Epithelial cell of proximal tubule (primary cell): ENCODE measurements around the gene OR10A2. TPM values are rescaled to one million over a fixed set of nuclear protein-coding genes. Genes with fewer than 3 reads are reported as not detected.
"Not testable (repeated sequence)": the region's sequence is repeated elsewhere in the genome, so short reads cannot be mapped to it uniquely, and the experiment has no call there.

ENCODE experiments used
- DNase-seq: peaks from one replicate; pipeline ENCODE4 v3.0.0-alpha.2; 2011; ENCODE audit warnings: low read depth
- H3K4me3 ChIP-seq: 2 replicates; pipeline ENCODE4 v1.5.1; 2011; ENCODE audit warnings: low read depth, mild to moderate bottlenecking, low read length
- total RNA-seq: library from RNA; depleted of rRNA; stranded (reverse); fragments of >200 nt; gene quantifications from 2 replicates; pipeline ENCODE4 v1.2.3, GENCODE V29; 2015
- TF ChIP-seq, protein P1 (sequence below): conservative IDR thresholded peaks from 2 replicates; pipeline ENCODE4 v1.5.1; 2012; ENCODE audit warnings: low read depth, mild to moderate bottlenecking, low read length

Gene OR10A2
- total RNA-seq, 1 donor from 2014 or later, result not detected

DNA sequence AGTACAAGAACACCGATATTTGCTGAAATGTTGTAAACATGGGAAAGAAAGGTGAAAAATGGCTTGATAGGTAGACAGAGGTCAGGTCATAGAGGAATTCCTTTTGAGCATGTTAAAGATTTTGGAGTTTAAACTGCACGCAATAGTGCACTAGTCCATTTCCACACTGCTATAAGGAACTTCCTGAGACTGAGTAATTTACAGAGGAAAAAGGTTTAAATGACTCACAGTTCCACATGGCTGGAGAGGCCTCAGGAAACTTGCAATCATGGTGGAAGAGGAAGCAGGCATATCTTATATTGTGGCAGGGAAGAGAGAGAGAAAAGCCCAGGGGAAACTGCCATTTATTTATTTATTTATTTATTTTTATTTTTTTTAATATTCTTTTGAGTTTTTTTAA, 12.3 kb upstream of the OR10A2 start:
- DNase-seq, result no peak
- TF ChIP-seq, protein P1, sequence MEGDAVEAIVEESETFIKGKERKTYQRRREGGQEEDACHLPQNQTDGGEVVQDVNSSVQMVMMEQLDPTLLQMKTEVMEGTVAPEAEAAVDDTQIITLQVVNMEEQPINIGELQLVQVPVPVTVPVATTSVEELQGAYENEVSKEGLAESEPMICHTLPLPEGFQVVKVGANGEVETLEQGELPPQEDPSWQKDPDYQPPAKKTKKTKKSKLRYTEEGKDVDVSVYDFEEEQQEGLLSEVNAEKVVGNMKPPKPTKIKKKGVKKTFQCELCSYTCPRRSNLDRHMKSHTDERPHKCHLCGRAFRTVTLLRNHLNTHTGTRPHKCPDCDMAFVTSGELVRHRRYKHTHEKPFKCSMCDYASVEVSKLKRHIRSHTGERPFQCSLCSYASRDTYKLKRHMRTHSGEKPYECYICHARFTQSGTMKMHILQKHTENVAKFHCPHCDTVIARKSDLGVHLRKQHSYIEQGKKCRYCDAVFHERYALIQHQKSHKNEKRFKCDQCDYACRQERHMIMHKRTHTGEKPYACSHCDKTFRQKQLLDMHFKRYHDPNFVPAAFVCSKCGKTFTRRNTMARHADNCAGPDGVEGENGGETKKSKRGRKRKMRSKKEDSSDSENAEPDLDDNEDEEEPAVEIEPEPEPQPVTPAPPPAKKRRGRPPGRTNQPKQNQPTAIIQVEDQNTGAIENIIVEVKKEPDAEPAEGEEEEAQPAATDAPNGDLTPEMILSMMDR, result no peak
- no peak overlapping the region for H3K4me3 ChIP-seq

DNA sequence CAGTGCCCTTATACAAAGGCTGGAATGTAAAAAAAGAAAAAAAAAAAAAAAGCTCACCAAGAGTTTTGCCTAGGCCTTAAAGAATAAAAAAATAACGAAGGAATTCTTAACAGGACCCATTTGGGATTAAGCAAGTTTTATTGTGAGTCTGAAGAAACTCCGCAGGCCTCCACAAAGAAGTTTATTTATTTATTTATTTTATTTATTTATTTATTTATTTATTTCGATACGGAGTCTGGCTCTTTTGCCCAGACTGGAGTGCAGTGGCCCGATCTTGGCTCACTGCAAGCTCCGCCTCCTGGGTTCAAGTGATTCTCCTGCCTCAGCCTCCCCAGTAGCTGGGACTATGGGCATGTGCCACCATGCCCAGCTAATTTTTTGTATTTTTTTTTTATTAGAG, 8.1 kb upstream of the OR10A2 start:
- H3K4me3 ChIP-seq, DNase-seq: not testable (repeated sequence)

GRCh38 chr11:6855971-6856541, 6.8 kb upstream of the OR10A2 start:
- TF ChIP-seq, protein P1, result no peak
- no peak overlapping the region for H3K4me3 ChIP-seq
- DNase-seq, result peak; percentile 26

- H3K4me3 ChIP-seq, result no peak overlapping the region
- DNase-seq, result no peak
- TF ChIP-seq, protein P1, result no peak
Measured at GRCh38 chr11:6856871-6857270, 6.0 kb upstream of the OR10A2 start.

DNA sequence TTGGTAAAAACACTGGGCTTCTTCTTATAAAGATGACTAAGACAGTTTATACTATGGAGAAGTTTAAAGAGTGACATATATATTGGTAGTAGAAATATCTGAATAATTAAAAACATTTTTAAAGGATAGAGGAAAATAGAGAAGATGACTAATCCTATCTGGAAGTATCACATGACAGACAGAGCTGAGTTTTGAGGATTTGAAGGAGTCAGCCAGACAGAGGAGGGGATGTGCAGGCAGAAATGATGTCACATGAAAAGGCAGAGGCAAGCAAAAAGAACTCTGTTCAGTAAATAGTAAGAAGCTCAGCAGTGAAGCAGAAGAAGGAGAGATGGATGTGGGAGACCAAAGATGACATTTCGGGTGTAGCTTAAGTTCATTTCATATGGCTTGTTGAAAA, 1.6 kb downstream of the OR10A2 start:
- DNase-seq, result no peak

DNA sequence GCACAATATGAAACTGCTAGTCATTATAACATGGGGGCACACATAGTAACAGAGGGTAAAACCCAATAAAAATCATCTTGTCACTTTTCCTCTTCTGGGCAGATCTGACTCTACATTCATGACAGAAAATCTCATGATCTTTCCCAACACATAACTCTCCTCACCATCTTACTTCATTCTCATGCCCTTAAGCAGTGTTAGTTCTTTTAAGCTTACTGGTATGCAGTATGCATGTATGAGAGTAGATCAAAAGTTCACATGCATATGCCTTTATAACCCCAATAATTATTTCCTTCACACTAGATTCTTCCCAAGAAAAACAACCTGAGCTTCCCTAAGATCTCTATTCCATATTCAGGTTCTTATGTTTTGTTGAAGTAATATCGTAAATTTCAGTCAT, 8.4 kb downstream of the OR10A2 start:
- TF ChIP-seq, protein P1, result no peak
- no peak for DNase-seq

More for the DNA sequence above, 1.6 kb downstream of the OR10A2 start:
- no peak overlapping the region for H3K4me3 ChIP-seq
- TF ChIP-seq, protein P1, result no peak

DNA sequence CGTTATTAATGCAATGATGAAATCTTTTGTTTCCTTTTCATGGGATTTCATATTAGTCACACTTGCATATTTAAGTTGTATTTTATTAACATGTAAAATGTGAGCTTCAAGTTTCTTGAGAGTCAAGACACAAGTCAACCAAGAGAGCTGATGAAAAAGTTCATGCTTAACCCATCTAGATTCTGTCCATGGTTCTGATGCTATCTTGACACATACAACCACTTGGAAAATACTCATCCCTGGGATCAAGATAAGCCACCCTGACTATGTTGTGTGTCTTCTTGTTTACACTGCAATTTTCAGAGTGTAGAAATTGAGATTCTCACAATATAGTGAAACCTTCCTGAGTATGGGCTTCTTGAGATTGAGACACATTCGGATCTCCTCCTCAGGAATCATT, 12.9 kb downstream of the OR10A2 start:
- TF ChIP-seq, protein P1, result no peak

More for the DNA sequence above, 8.4 kb downstream of the OR10A2 start:
- H3K4me3 ChIP-seq, result no peak overlapping the region

More for the DNA sequence above, 12.9 kb downstream of the OR10A2 start:
- no peak overlapping the region for H3K4me3 ChIP-seq
- DNase-seq, result no peak
